ENCODE measurements around the gene AJAP1. TPM values are rescaled to one million over a fixed set of nuclear protein-coding genes. Genes with fewer than 3 reads are reported as not detected.

The AJAP1 gene
- total and polyA plus RNA-seq, 2 experiments from 2014 or later, result not detected

- no peaks in the 10 kb centered on the region for H3K36me3 ChIP-seq (ENCODE audit: insufficient read depth)
- TF ChIP-seq ZNF331 (CRISPR knock-in tag; IDR thresholded peaks at IDR 0.05; ENCODE audit: low read depth) (no peak), ZNF114 (CRISPR knock-in tag; IDR thresholded peaks at IDR 0.05) (no peak), CREB1 (CRISPR knock-in tag; IDR thresholded peaks at IDR 0.05; ENCODE audit: low read depth) (no peak), ETS1 (IDR thresholded peaks at IDR 0.05) (no peak), CTCF (conservative IDR thresholded peaks at IDR 0.05; ENCODE audit: low read depth in 2 of 2) (no peak), JUNB (IDR thresholded peaks at IDR 0.05; ENCODE audit: unreplicated experiment) (no peak), REST (IDR thresholded peaks at IDR 0.05; ENCODE audit: unreplicated experiment) (no peak), EZH2 (IDR thresholded peaks at IDR 0.05; ENCODE audit: low read depth, unreplicated experiment) (no peak), NANOG (IDR thresholded peaks at IDR 0.05; ENCODE audit: borderline replicate concordance) (no peak), EZH2phosphoT487 (IDR thresholded peaks at IDR 0.05; ENCODE audit: unreplicated experiment) (no peak), STAT1 (IDR thresholded peaks at IDR 0.05; ENCODE audit: unreplicated experiment) (no peak), ZNF462 (CRISPR knock-in tag; IDR thresholded peaks at IDR 0.05) (no peak), POLR2AphosphoS5 (IDR thresholded peaks at IDR 0.05; ENCODE audit: low read depth) (no peak)
Measured at GRCh38 chr1:4762146-4762545, 107.7 kb downstream of the AJAP1 start.

More at GRCh38 chr1:4762146-4762545, 107.7 kb downstream of the AJAP1 start:
- no peaks in the 10 kb centered on the region for H3K79me2 ChIP-seq (replicated peaks; ENCODE audit: insufficient read depth)
- no peaks in the 10 kb centered on the region for H3F3A ChIP-seq (replicated peaks; ENCODE audit: low read depth)
- no peak overlapping the region for H3K27ac Mint-ChIP-seq
- no peak overlapping the region for H3K4me3 ChIP-seq
- no peak overlapping the region for H3K4me3 Mint-ChIP-seq
- H3K4me2 ChIP-seq, result no peak overlapping the region
- H3K9me3 Mint-ChIP-seq, result peaks cover 15% of the 10 kb centered on the region
- H3K4me1 Mint-ChIP-seq, result peaks cover 6% of the 10 kb centered on the region; the same call in 2 of the 3 replicates
- H3K27ac ChIP-seq (ENCODE audit: low read depth), result no peak overlapping the region
- no peak overlapping the region for H2AFZ ChIP-seq
- H3K27me3 Mint-ChIP-seq (ENCODE audit: insufficient read depth, low read depth, poor library complexity), result no peaks in the 10 kb centered on the region
- ATAC-seq, result no peak
- no peaks in the 10 kb centered on the region for H3K27me3 ChIP-seq (ENCODE audit: insufficient read depth)
- H3K4me1 ChIP-seq (ENCODE audit: insufficient read depth), result no peaks in the 10 kb centered on the region
- H3K36me3 Mint-ChIP-seq (ENCODE audit: low read depth), result peaks cover 14% of the 10 kb centered on the region
- no peaks in the 10 kb centered on the region for H3K9me2 ChIP-seq (ENCODE audit: insufficient read depth)
- no peaks in the 10 kb centered on the region for H4K20me1 ChIP-seq (replicated peaks; ENCODE audit: insufficient read depth)
- DNase-seq (ENCODE audit: low spot score), result no peak

Data from GM23338 (cell line).